ENCODE data around the gene CSRP3. TPM values are rescaled to one million over a fixed set of nuclear protein-coding genes. Genes with fewer than 3 reads are reported as not detected.

The CSRP3 gene
- total RNA-seq, 1 donor from 2014 or later, result not detected

DNA sequence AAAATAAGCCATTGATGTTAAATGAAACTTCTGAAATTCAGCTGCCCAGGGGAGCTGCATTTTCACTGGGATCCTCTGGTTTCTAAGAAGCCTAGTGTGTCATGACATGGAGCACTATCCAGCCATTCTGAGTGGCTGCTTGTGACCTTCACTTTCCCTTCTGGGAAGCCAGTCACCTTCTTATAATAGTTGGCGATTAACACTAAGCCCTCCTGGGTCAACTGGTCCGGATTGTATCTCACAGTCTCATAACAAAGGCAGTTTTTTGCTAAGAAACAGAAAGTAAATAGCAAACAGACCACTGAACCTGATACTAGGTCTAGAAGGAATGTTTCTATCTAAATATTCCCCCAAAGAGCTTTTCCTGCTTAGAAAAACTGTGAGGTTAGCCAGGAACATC lies 7.9 kb downstream of the CSRP3 start:
- no peak for DNase-seq (ENCODE audit: low spot score, unreplicated experiment)
- TF ChIP-seq, protein P1, sequence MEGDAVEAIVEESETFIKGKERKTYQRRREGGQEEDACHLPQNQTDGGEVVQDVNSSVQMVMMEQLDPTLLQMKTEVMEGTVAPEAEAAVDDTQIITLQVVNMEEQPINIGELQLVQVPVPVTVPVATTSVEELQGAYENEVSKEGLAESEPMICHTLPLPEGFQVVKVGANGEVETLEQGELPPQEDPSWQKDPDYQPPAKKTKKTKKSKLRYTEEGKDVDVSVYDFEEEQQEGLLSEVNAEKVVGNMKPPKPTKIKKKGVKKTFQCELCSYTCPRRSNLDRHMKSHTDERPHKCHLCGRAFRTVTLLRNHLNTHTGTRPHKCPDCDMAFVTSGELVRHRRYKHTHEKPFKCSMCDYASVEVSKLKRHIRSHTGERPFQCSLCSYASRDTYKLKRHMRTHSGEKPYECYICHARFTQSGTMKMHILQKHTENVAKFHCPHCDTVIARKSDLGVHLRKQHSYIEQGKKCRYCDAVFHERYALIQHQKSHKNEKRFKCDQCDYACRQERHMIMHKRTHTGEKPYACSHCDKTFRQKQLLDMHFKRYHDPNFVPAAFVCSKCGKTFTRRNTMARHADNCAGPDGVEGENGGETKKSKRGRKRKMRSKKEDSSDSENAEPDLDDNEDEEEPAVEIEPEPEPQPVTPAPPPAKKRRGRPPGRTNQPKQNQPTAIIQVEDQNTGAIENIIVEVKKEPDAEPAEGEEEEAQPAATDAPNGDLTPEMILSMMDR (IDR thresholded peaks at IDR 0.05; ENCODE audit: unreplicated experiment), result no peak
- Mint-ChIP-seq H3K4me3 (ENCODE audit: low read depth) (no peak overlapping the region), H3K4me1 (ENCODE audit: low read depth) (peaks cover 3% of the 10 kb centered on the region), H3K27ac (no peak overlapping the region), H3K27me3 (no peaks in the 10 kb centered on the region), H3K36me3 (ENCODE audit: insufficient read depth) (no peaks in the 10 kb centered on the region), H3K9me3 (ENCODE audit: low read depth) (no peaks in the 10 kb centered on the region)

GRCh38 chr11:19191530-19192169 lies 10.1 kb downstream of the CSRP3 start:
- H3K4me3 Mint-ChIP-seq (ENCODE audit: low read depth), result no peak overlapping the region
- DNase-seq (ENCODE audit: low spot score, unreplicated experiment), result no peak

GRCh38 chr11:19187833-19188258 lies 13.9 kb downstream of the CSRP3 start:
- no peak overlapping the region for H3K27ac Mint-ChIP-seq
- TF ChIP-seq, protein P1 (IDR thresholded peaks at IDR 0.05; ENCODE audit: unreplicated experiment), result no peak
- no peak for DNase-seq (ENCODE audit: low spot score, unreplicated experiment)
- H3K27me3 Mint-ChIP-seq, result no peaks in the 10 kb centered on the region
- no peak overlapping the region for H3K4me3 Mint-ChIP-seq (ENCODE audit: low read depth)
- H3K36me3 Mint-ChIP-seq (ENCODE audit: insufficient read depth), result no peaks in the 10 kb centered on the region
- no peaks in the 10 kb centered on the region for H3K9me3 Mint-ChIP-seq (ENCODE audit: low read depth)
- no peaks in the 10 kb centered on the region for H3K4me1 Mint-ChIP-seq (ENCODE audit: low read depth)

More at GRCh38 chr11:19191530-19192169, 10.1 kb downstream of the CSRP3 start:
- Mint-ChIP-seq H3K27ac (no peak overlapping the region), H3K36me3 (ENCODE audit: insufficient read depth) (no peaks in the 10 kb centered on the region), H3K9me3 (ENCODE audit: low read depth) (no peaks in the 10 kb centered on the region), H3K4me1 (ENCODE audit: low read depth) (peaks cover 3% of the 10 kb centered on the region), H3K27me3 (no peaks in the 10 kb centered on the region)
- TF ChIP-seq, protein P1 (IDR thresholded peaks at IDR 0.05; ENCODE audit: unreplicated experiment), result no peak

- Mint-ChIP-seq H3K27ac (no peak overlapping the region), H3K36me3 (ENCODE audit: insufficient read depth) (no peaks in the 10 kb centered on the region), H3K27me3 (no peaks in the 10 kb centered on the region), H3K9me3 (ENCODE audit: low read depth) (no peaks in the 10 kb centered on the region), H3K4me3 (ENCODE audit: low read depth) (no peak overlapping the region), H3K4me1 (ENCODE audit: low read depth) (no peaks in the 10 kb centered on the region)
- TF ChIP-seq, protein P1 (IDR thresholded peaks at IDR 0.05; ENCODE audit: unreplicated experiment), result no peak
- no peak for DNase-seq (ENCODE audit: low spot score, unreplicated experiment)
Observed at GRCh38 chr11:19187114-19187832, 14.5 kb downstream of the CSRP3 start.

DNA sequence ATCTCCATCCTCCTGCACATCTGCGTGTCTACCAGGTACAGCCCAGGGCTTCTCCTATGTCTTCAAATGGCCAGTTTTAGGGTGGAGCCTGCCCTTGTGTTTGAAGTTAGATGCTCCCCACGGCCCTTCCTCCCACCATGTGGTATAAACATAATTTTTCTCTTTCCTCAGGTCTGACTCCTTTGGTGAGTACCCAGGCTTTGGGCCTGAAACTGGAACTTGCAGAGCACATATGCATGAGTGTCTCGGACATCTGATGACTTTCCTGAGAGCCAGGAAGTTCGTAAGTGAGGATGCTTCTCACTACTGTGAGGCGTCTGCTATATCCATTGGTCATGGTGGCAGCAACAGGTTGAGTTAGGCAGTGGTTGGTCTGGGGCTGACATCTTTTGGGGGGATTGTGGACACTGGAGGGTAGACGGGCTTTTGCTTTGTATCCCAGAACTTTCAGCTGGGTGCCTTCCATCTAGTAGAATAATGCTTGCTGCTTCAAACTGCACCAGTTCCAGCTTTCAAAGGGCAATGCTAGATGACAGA lies 16.2 kb downstream of the CSRP3 start:
- H3K4me1 Mint-ChIP-seq (ENCODE audit: low read depth), result no peaks in the 10 kb centered on the region
- H3K9me3 Mint-ChIP-seq (ENCODE audit: low read depth), result no peaks in the 10 kb centered on the region

More for the DNA sequence above, 16.2 kb downstream of the CSRP3 start:
- Mint-ChIP-seq H3K36me3 (ENCODE audit: insufficient read depth) (no peaks in the 10 kb centered on the region), H3K4me3 (ENCODE audit: low read depth) (no peak overlapping the region), H3K27ac (no peak overlapping the region), H3K27me3 (no peaks in the 10 kb centered on the region)
- TF ChIP-seq, protein P1 (IDR thresholded peaks at IDR 0.05; ENCODE audit: unreplicated experiment), result no peak
- DNase-seq (ENCODE audit: low spot score, unreplicated experiment), result no peak
